Breast epithelium (tissue), 3 donors: ENCODE results near the gene FHIT.

Experiments used
- POLR2A ChIP-seq: fragments of 450-650 bp; IDR thresholded peaks from one replicate; pipeline ENCODE4 v1.6.1; 2016; ENCODE audit warnings: antibody characterized with exemption, mild to moderate bottlenecking, moderate library complexity
- POLR2AphosphoS5 ChIP-seq, 3 donors: sonication (generic); formaldehyde crosslinking; IDR thresholded peaks; one replicate each; pipeline ENCODE4 v1.6.1; 2017; ENCODE audit warnings: antibody characterized with exemption in 3 of 3
- TF ChIP-seq, protein P1 (sequence below), 3 donors: fragments of 450-650 bp; IDR thresholded peaks; one replicate each; pipeline ENCODE4 v1.5.1; 2016 to 2017; ENCODE audit warnings: antibody characterized with exemption in 3 of 3, mild to moderate bottlenecking in 3 of 3, moderate library complexity in 3 of 3

DNA sequence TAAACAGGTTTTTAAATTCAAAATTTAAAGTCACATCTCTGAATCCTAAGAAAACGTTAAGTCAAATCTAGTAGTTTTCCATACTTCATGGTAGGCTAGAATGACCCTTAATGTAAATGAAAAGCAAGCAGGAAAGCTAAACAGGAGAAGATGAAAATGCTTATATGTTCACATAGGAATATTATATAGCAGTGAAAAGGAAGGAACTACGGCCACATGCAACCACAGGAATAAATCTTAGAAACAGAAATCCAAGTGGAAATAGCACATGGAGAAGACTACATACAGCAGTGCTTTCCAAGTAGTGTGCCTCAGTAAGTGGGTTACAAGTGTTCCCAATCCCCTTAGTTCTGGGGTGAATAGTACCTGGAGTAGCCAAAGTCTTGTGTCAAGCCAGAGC, 296.2 kb downstream of the FHIT start:
- TF ChIP-seq, protein P1, sequence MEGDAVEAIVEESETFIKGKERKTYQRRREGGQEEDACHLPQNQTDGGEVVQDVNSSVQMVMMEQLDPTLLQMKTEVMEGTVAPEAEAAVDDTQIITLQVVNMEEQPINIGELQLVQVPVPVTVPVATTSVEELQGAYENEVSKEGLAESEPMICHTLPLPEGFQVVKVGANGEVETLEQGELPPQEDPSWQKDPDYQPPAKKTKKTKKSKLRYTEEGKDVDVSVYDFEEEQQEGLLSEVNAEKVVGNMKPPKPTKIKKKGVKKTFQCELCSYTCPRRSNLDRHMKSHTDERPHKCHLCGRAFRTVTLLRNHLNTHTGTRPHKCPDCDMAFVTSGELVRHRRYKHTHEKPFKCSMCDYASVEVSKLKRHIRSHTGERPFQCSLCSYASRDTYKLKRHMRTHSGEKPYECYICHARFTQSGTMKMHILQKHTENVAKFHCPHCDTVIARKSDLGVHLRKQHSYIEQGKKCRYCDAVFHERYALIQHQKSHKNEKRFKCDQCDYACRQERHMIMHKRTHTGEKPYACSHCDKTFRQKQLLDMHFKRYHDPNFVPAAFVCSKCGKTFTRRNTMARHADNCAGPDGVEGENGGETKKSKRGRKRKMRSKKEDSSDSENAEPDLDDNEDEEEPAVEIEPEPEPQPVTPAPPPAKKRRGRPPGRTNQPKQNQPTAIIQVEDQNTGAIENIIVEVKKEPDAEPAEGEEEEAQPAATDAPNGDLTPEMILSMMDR (IDR thresholded peaks at IDR 0.05), result no peak
- TF ChIP-seq POLR2A (no peak), POLR2AphosphoS5 (IDR thresholded peaks at IDR 0.05) (no peak)
